HG03095 (cell line): ENCODE data around the gene UXS1.

Source experiments
- ATAC-seq: cut with Tn5 transposase; IDR thresholded peaks from one replicate; pipeline ENCODE4 v1.9.1; 2021; ENCODE audit warnings: moderate library complexity; ENCODE audit not compliant: unreplicated experiment

The UXS1 gene

DNA sequence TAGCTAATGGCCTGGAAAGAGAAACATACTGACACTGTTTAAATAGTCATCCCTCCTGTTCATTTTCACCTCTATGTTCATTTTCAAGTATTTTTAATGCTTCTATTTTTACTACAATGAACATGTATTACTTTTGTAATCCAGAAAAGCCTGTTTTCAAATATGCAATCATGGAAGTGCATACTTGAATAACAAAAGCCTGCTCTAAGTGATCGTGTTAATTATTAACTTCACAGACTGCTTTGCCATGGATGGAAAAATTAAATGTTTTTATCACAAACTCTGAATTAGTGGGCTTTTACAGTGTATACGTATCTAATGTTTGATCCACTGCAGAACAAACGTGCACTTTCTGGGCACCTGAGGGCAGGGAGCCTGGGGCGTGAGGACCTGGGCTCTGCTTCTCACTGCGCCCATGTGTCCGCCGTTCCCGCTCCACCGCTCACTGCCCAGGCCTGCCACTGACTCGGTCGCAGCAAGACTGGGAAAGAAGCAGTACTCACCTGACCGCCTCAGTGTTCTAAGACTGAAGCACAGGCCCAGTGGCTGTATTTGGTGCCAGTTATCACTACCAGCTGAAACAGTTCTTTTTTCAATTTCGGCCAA lies 80.6 kb downstream of the UXS1 start:
- no peak for ATAC-seq

DNA sequence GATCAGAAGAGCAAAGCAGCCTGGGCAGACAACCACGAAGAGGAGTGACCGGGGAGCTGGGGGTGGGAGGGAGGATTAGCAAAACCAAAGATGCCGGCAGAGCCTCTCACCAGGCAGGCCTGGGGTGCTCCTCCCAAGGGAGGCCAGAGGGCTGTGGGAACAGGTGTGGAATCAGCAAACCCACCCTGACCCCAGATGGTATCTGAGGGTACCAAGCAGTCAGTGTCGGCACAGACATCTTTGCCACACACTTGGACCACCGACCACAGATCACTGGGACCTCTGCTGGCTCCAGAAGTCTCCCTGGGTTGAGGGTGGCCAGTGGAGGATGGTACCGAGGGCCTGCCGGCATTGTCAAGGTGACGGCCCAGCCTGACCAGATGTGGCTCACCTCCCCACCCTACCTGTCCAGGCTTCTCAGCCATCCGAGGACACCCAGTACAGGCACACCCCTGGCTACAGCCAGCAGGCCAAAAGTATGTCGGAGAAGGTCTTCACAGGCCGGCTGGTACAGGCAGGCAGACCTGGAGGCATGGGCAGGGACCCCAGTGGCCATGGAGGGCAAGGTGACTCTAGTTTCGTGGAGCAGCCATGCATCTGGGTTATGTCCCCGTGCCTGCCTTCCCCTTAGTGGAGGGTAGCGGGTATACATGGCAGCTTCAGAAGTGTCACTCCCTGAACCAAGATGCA lies 82.1 kb downstream of the UXS1 start:
- no peak for ATAC-seq

DNA sequence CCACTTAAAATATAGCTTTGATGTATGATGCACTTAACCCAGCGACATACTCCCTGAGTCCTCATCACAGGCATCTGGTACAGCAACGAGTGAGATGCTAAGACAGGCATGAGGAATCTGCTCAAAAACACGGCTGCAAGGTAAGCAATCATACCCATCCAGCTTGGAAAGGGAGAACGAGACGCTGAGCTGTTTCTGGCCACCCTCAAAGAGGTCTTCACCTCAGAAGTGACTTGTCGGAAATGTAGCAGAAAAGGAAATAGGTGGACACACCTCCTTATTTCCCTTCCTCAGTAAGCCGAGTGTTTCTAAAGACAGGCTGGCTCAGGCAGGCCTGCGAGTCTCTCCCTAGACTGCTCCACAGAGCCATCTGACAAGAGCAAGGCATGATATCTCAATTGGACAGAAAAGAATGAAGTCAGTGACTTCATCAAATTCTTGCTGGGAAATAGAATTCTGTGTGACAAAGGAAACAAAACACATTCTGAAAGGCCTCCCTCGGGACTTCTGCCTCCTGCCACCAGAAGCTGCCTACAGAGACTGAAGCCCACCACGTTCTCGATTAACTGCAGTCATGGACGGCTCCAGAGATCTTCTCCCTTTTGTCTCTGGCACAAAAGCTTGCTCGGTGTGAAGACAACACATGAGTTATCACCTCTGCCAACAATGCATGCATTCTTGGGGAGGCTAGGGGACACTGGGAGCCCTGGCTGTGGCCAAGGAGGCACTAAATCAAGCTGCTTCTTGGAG lies 84.3 kb downstream of the UXS1 start:
- ATAC-seq: no peak

DNA sequence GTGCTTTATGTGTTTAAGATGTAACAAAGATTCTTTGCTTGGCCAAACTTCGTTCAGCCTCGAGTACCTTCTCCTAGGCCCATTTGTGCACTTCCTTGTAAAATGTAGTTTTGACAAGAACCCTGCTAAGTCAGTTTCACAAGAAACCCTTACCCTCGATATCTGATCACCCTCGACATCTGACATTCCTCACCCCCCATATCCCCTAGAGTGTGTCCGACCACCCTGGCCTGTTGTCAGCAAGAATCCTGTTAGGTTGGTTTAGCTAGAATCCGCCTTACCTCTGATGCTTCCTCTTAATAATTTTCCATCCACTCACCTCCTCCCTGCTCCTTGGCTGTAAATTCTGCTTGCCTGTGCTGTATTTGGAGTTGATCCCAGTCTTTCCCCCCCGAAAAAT lies 85.3 kb downstream of the UXS1 start:
- ATAC-seq: no peak

DNA sequence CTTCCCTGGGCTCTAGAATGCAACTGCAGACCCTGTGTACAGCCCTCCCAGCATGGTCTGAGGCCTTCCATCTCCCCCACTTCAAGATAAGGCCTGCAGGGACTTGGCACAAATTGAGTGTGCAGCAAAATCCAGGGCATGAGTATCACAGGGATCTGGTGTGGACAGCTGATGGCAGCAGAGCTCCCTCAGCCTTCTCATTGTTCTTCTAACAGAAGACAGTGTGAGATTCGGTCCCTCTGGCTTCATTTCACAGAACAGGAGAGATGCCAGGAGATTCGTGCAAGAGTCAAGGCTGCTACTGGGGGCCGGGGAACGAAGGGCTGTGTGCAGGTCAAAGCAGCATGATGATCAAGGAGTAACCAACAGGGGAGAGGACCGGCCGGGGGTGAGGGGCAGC lies 85.8 kb downstream of the UXS1 start:
- no peak for ATAC-seq

DNA sequence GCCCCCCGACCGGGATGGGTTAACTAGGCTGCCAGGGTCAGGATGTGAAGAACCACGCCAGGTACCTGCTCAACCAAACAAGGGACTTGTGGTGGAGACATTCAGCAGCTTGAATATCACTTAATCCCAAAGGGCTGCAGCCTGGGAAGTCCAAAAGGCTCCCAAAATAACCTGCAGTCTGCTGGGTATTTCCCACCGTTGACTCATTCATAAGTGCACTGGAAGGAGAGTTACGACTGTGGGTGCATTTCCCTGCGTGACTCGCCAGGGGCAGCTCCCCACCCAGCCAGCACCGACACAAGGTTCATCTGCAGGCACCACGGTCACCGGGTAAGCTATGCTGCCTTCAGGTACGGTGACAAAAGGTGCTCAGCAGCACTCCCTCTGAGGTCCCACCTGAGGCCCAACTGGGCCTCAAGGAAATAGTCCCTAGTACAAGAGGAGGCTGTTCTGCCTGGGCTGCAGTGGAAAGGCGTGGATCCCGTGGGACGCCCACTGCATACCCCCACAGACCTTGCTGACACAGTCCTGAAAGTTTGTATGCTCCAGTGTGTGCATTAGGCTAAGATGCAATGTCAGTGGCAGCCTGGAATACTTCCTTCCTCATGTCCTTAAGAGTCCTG lies 86.5 kb downstream of the UXS1 start:
- ATAC-seq: peak; percentile 55

DNA sequence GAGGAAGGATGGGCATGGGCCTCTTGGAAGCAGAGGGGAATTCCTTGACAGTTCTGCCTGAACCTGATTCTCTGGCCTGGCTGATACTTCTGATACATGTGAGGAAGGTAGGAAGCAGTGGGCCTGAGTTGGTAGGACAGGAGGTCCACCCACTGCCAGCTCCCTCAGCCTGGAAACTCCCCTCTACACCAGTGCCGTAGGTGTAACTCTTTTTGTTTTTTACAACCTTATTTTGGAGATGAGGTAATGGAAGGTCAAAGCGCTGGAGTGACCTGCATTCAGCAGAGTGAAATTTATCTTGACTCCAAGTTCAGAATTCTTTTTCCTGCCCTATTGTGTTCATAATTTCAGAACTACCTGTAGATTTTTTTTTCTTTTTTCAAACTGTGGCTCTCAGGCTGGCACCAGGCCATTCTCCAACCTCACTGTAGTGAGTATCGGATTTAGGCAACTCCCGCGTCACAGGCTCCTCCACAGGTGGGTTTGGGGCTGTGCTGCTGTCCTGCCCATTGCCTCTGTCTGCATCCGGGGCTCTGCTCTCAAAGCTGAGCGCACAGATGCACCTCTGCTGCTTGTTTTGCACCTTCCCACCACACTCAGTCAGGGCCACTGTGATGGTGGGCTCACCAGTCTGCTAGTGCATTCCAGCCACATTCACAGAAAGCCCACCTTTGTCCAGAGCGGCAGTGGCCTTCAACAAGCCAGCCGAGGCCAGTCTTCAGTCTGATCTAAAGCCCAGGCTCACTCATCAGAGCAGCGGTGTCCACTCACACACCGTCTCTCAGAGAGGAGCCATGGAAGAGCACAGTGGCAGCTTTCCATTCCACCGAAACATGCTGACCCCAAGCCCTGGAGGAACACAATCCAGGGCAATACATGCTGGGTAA lies 87.2 kb downstream of the UXS1 start:
- peak; percentile 38 for ATAC-seq

DNA sequence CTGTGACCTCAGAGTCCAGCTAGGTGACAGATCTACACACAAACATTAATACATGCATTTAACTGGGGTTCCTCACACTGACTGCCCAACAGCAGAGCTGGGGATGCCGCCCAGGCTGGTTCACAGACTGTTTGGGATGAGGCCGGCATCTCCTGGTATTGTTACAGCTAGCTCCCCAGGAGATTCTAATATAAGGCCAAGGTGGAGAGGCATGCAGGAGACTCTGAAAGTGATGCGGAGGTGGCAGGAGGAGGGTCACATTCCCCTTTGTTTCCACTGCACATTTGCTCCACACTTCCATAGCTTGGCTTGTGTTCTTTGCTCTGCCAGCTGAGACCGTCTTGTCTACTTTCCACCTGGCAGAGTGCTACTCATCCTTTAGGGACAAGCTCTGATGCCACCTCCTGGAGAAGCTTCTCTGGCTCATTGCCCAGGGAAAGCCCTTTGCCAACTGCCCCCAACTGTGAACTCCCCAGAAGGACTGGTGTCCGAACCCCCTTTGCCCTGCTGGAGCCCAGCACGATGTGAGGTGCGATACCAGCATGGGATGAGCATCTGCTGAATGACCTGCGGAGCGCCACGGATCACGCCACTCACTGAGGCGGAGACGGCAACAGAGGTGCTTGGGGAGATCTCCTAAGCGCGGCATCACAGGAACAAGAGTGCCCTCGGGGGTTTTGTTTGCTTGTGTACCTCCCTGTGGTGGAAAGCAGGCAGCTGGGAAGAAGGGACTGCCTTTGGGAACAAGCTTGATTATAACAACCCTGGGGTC lies 88.8 kb downstream of the UXS1 start:
- ATAC-seq: no peak

DNA sequence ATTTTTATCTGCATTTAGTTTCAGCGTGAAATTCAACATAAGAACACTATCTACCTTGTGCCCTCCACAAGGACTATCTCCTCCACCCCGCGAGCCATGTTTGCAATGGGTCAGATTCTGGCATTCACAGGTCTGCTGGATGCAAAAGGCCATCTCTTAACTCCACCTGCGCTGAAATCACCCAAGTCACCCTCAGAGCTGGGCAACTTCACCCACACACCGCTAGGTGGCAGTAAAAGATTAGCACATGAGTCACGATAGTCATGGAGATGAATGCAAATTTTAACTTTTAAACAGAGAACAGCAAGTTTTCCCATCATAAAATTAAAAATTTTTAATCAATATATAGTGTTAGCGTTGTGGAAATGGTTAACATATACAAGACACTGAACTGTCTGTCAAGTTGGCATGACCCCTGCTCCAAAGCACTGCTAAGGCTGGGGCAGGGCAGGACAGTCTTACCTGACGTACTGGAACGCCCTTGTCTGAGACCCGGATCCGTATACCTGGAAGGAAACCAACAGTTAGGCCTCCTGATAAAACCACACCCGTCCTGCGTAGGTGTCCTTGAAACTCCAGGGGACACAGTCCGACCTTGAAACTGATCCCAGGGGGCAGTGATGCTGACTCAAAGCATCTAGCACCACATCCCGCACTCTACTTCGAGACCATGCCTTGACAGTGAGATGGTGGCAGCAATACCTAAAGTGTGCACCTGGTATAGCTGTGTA lies 89.6 kb downstream of the UXS1 start:
- peak; percentile 53 for ATAC-seq

DNA sequence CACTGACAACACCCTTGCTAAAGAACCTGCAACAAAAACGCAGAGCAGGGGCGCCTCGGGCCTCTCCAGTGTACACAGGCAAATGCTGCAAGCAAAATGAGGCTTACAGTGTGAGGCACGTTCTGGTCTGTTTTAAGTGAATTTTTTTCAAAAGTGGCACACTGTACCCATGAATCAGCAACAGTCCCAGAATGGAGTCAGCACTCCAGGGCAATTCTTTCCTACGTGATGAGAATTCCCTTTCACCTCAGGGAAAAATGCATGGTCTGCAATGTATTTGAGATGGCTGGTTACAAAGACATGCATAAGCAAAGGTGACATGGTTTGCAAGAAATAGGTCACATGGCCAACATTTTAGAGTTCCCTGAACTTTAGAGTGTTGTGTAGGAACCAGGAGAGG lies 94.4 kb downstream of the UXS1 start:
- no peak for ATAC-seq

DNA sequence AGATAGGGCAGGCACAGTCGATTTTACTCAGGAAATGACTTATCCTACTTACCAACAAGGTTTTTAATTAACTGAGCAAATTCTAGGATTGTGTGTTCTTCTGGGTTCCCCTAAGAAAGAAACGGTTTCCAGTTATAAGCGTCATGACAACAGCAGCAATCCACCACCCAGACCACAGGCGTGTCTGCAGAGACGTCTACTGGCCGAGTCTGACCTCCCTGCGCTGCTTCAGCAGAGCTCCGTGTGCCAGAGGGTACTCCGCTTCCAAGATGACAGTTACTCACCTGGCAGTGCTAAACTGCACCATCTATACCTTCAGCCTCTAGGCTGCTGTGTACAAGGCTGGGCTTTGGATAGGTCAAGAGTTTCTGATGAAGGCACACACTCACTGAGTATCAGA lies 95.4 kb downstream of the UXS1 start:
- ATAC-seq: no peak

DNA sequence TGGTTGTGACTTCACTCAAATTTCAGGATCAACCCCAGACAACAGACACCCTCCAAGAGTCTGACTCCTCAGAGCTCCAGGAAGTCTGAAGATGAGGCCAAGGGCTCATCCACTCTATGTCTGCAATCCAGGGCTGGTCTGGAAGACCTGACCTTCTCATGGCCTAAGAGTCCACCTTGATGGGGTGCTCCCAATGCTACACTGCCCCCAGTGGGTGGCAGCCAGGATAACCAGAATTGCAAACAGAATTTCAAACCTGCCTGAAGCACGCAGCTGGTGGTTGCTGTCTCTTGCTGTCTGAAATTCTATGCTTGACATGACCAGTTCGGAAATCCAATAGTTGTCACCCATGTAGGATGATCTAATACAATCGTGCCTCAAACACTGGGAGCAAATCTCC lies 96.0 kb downstream of the UXS1 start:
- ATAC-seq: no peak

DNA sequence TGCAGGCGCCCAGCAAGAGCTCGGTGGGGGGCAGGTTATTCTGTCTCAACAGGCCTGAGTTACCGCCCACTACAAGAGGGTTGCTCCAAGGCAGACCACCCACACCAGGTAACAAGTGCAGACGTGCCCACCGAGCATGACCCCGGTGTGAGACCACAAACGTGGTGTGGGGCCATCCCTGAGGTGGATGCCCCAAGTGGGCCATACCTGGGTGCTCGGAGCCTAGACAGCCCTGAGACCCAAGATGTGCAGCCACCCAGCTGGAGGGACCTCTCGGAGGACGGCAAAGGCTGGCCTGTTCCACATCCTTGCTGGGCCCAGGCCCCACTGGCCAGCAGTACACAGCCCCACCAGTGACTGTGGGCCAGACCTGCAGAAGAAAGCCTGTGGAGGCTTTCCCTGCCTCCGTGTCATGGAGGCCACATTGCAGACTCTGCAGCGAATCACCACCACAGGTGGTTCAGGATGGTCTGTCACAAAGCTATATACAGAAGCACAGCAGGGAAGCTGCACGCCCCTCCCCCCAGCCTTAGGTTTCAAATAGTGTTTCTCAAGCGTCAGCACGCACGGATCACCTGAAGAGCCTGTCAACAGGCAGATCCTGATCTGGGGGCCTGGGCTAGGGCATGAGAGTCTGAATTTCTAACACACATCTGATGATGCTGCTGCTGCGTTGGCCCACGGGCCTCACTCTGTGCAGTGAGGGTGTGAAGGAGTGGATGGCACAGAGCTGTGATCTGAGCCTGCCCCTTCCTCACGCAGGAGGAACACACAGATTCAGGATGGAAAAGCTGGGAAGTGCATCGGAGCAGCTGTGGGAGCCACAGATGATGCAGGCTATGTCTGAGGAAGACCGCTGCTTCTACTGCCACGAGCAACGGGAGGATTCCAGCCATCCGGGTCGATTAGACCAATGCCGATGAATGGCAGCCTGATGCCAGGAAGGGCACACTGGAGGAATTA lies 96.8 kb downstream of the UXS1 start:
- ATAC-seq: no peak

DNA sequence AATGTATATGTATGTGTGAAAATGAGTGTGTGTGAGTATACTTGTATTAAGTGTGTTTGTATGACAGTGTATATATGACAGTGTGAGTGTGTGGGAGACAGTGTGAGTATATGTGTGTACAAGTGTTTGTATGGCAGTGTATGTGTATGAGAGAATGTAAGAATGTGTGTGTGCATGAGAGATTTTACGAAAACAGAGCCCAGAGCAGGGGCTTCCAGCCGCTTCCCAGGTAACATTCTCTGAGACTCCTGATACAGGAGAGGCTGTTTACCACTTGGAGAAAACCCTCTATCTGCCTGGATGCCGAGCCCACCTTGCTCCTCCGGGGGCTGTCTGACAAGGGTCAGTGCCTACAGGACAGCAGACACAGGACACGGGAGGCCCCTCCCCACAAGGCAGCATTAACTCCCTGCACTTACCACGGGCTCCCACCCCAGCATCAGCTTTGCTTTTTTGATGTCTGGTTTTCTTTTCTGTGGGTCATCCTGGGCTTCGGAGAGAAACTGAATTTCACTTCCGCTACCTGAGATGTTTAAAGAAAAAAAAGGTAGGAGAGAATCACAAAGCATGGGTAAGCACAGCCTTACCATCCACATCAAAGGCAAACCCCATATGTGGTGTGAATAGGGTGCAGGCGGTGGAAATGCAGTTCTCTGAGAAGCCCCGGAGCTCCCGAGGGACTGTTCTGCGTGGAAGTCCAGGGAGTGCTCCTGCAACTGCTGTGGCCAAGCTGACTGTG lies 97.6 kb downstream of the UXS1 start:
- no peak for ATAC-seq

DNA sequence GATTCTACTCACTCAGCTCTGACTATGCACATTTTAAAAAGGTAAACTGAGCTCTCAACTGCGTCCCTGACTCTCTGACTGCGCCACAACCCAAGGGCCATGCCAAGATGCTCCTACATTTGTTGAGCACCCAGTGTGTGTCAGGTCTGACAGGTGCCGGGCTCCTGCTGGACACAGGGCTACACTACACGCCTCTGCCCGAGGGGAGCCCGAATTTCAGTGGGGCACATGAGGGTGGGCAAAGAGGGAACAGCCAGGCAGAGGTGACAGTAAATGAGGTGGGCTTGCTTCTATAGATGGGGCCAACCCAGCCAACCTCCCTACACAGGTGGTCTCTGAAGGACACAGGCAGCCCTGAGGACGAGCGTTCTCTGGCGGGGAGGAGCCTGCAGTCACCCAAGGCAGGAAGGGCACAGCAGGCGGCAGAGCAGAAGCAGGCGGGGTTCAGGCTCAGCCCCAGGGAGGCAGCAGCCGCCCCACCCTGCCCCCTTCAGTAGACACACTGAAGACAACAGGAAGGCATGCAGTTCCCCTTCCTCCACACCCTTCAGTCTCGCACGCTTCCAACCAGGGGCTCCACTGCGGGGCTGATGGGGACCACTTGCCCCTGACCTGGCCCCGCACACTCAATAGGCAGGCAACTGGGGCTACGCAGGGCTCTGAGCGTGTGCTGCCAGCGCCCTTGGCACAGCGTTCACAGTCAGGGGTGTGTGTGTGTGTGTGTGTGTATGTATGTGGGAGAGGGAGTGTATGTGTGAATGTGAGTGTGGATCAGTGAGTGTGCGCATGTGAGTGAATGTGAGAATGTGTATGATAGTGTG lies 98.4 kb downstream of the UXS1 start:
- no peak for ATAC-seq

DNA sequence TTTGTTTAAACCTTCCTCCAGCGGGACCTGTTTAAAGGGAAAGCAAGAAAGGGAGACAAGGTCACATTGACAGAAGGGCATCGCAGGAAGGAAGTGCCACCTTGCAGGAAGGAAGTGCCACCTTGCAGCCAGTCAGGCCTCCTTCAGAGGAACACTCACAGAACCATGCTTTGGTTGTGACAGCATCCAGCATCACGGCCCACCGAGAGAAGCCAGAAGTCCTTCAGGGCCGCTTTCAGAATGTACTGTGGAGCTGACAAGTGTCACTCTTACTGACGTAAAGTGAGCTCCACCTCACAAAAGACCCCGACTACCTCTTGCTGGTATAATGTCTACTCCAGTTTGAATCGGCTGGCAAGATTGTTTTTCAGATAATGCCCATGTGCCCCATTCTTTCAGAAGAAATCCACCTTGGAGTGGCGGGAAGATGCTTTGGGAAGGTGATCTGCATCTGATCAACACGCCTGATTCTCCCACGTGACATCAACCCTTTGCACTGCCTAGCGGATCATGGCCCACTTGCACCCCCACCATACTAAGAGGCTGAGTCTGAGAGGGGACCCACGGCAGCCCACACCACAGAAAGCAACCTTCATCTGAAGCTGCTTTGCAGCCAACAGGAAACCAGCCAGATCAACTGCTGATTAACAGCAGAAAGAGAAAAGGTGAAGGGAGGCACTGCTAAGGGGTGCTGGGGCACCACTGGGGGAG lies 99.8 kb downstream of the UXS1 start:
- no peak for ATAC-seq
